Fibroblast of skin of abdomen (primary cell): ENCODE measurements around the gene RTN1.

ENCODE experiments used
- DNase-seq: peaks from one replicate; pipeline ENCODE4 v3.0.0-alpha.2; 2013

RTN1 gene

DNA sequence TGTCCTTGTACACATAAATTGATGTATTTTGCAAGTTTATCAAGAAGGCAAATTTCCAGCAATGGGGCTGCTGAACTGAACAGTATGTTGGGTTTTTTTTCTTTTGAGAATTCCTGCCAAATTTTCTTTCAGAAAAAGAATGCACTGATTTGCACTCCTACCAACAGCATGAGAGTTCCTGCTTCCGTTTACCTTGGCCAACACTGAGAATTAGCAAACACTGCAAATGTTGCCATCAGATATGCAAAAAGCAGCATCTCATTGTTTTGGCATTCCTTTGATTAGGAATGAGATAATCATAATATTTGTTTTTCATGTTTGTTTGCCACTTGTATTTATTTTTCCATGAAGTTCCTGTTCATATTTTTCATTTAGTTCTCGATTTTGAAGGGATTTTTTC is 82.4 kb downstream of the RTN1 start:
- no peak for DNase-seq

DNA sequence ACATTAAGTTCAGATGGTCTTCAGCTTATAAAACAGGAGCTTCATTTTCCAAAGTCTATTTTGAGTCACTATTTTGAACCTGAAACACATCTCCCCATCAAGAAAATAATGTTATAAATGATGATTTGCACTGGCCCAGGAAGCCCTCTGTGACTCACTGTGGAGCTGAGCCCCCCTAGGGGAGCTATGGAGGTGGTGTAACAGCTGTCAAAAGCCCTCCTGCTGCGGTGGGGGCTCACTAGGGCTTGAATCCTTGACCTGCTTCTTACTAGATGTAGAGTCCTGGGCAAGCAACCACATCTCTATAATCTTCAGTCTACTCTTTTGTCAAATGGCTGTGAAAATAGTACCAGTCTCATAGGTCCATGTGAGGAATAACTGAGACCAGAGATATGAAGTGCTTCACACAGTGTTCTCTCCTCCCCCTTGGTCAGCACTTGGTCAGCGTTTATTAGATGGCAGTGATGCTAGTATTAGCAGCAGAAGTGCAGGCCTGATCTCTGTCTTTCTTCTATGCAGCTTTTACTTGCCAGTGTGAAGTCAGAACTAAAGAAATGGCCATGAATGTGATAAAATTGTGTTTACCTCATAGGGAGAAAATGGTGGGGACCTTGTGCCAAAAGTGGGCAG is 83.4 kb downstream of the RTN1 start:
- DNase-seq = no peak

DNA sequence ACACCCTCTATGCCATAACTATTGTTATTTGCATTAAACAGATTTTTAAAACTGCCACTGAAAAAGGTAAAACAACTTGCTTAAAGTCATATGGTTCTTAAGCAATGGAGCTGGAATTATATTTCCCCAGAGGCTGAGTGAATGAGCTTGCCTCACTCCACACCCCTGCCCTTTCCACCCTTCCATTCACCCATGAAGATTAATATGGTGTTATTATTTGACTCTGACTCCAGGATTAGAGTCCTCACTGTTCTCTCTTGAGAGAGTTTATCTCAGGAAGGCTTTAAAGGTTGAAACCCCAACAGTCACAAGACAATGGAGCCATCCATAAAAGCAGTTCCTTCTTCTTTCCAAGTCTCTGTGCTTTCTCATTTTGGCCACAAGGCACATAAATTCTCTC is 84.9 kb downstream of the RTN1 start:
- DNase-seq = no peak

DNA sequence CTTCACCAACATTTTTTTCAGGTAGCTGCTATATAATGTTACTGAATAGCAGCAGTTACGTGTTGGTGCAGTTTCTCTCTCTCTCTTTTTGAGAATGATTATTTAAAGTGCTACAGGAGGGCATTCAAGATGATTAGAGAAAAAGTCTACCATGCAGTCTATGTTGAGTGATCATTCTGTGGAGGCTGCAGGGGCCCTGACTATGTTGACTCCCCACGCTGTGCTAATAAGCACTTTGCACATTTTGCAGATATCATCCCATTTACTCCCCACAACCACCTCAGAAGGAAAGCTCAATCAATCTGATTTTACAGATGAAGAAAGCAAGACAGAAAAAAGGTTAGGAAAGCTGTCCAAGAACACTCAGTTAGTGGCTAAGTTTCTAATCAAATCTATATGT is 87.8 kb downstream of the RTN1 start:
- DNase-seq = no peak

DNA sequence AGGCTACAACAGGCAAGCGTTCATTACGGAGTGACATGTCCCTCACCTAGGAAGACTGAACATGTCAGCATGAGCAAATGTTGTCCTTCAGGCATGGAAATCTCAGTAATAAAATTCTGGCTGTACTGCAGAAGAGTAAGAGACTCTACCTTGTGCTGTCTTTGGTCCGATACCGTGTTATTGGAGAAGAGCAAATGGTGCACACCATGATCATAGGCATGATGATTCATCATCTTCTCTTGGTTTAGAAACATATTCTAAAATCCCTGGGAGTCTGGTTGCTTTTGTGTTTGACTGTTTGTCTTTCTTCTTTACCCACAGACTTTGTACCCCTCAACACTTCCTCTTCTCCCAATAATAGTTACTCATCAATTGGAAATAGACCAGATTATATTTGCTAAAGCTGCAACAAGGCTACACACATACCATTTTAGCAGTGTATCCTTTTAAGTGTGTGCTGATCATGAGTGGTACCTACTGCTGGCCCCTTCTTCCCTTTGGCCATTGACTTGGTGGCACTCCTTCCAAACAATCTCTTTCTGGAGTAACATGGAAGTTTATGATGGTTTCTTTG is 93.5 kb downstream of the RTN1 start:
- DNase-seq = no peak

DNA sequence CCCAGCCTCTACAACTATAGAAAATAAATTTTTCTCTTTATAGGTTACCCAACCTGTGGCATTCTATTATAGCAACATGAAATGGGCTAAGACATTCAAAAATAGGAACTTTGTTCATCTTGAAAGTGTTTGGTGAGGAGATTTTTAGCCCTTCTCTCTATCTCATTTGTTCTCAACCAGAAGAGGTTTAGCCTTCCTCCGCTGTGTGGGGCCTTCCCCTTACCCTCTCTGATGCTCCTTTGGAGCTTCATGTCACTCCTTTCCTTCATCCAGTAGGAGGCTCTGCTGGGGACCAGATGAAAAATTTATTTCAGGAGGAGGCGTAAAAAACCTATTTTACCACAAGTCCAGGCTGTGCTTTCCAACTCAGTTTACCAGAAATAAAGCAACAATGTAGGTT is 94.1 kb downstream of the RTN1 start:
- DNase-seq = no peak

DNA sequence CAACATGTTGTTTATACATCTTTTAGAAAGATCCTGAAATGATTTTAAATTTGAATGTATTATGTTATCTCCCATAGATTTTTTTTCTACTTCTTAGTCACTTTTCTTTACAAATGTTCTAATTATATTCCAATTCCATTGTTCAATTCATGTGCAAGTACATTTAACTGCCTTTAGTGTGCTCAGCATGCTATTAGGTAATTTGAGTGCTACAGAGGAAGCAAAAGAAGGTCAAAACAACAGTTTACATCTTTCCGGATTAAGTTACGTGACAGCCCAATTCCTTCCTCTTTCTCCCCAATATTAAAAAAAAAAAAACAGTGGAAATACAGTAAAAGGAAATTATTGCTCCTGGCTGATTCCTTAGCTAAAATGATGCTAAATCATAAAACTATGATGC is 98.3 kb downstream of the RTN1 start:
- DNase-seq = no peak

DNA sequence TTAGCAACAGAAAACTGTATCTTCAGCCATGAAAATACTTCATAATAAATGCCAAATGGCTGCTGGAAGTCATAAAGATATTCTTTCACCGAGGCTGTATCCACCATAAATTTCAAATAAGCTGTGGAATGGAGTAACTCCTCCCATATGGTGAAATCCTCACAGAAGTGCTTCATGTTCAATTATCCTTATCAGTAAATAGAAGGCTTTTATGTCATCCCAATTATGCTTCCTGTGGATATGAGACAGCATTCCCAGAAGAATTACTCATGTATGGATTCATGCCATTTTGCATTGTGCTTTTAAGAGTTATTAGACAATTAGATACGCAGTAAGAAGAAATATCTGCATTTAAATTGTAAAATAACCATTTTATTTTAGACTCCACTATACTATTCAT is 99.0 kb downstream of the RTN1 start:
- DNase-seq = peak; percentile 51

DNA sequence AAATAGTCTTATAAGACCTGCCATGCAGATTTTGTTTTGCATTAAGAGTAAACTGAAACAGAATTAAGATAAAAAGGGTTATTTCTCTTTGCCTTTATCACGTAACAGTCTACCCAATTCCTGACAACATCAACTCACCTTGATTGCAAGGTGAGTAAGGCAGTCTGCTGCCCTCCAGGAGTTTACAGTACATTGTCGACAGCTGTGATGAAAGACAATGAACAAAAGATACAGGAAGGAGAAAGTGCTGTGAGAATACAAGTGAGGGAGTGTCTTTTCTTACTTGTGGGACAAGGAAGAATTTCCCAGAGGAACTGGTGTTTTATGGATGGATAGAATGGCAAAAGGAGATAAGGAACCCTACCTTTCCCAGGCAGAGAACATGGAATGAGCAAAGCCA is 101.0 kb downstream of the RTN1 start:
- no peak for DNase-seq

DNA sequence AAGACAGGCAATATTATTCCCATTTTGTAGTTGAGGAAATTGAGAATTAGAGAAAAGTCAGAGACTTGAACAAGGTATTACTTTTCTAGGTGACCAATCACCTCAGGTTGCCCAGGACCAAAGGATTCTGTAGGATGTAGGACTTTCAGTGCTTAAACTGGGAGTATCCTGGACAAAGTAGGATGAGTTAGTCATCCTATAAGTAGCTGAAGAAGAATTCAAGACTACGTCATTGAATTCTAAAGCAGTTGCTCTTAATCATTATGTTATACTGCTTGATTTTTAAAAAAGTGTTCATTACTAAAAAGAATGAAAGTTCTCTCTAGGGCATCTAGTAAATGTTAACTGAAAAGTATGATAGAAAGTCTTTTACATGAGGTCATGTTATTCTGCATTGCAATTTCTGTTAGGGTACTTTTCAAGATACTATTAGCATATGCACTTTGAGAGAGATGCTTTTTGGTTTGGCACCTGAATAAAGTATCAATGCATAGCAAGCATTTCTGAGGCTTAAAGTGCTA is 101.7 kb downstream of the RTN1 start:
- peak; percentile 28 for DNase-seq

DNA sequence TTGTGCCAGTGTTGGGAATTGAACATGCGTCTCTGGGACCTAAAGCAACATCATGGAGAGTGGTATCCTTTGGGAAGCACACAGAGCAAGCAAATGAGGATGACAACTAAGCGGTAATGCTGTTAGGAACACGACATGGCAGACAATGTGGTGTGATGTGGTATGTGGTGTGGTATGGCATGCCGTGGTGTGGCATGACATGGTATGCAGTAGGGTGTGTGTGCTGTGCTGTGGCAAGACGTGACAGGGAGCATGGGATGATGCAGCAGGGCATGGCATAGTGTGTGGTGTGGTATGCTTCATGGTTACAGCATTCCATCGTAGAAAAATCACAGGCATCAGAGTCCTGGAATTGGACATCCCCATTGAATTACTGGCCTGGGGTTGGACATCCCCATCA is 108.7 kb downstream of the RTN1 start:
- no peak for DNase-seq

DNA sequence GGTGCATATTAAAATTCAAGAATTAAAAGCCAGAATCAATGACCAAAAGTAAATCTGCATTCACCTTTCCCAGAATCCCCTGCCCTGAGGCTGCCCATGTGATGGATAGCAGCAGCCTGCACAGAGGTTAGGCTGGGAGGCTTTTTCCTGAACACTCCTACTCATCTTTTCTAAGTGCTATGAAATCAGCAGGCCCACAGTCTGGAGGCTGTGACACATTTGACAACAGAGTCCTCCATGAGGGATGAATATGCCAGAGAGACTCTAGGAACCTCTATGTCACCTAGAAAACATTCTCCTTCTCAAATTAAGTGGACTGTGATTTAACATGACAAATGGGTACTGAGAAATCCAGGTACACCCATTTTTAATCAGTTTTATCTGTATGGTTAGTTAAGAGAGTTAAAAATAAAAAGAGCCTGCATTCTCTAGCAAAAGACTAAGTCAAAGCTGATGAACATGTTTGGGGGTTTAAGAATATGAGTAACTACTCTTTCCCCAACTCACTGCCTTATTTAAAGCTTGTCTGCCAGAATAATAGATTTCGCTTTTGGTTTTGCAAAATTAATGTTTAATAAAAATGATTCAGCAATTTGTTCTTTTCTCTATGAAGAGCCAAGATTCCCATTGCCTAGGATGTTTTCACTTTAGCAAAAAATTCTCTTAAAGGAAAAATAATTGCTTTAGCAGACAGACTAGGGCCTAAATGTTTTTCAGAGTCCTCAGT is 115.0 kb downstream of the RTN1 start:
- no peak for DNase-seq

DNA sequence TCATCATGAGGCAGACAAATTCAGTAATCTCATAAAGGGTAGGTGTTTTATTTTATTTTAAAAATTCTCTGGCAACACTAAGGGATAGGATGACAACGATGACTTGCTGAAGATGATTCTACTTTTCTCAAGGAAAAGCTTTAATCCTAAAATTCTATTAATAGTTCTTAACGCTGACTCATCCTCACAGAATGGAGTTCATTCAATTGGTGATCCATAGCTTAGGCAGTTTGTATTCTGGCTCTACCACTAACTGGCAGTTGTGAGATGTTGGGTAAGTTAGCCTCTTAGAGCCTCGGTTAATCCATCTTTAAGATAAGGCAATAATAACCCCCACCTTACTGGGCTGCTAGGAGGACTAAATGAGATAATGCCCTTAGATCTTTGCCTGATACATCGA is 116.3 kb downstream of the RTN1 start:
- peak; percentile 11 for DNase-seq

DNA sequence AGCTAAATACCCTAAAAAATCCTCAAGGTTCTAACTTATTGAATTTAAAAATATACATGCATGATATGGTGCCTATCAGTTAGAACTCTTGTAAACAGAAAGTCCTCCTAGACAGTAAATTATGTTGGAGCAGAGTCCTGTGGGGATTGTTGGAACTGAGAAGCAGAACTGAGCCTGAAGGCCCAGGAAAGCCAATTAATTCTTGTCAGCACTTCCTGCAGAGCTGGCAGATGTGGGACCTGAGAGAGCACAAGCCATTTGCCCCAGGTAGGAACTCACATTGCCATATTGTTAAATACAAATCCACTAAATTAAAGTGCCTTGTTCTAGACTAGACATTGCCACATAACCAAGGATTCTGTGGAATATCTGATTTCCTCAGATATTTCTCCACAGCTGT is 117.1 kb downstream of the RTN1 start:
- no peak for DNase-seq

DNA sequence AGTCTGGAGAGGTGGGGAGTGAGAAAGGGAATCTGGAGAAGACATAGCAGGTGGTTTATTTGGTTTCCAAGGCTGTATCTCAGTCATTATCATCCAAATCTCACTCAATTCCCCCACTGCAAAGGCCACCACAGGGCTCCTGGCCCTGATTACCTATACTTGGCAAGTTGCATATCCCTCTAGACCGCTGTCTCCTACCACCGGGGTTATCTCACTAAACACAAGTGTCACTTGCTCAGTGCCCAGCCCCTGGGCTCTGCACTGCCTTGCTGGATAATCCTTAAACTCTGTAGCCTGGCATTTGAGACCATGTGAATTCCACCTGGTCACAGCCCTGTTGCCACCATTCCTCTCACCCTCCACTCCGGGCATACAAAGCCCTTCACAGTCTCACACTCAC is 119.0 kb downstream of the RTN1 start:
- no peak for DNase-seq

DNA sequence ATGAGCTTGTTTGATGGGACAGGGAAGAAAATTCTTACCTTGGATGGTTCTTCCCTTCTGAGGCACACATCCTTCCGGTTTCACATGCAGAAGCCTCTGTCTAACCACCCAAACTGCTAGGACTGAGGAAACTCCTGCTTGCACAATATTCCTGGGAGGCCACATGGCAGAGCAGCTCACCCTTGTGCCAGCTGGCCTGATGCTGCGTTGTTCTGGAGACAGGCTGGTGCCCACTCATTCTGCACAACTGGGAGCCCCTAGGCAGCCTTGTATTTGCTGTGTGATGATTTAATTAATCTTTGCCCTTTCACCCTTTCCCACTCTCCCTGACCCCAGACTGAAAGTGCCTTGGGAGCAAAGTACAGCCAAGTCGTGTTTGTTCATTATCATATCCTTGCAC is 130.8 kb downstream of the RTN1 start:
- DNase-seq = no peak

DNA sequence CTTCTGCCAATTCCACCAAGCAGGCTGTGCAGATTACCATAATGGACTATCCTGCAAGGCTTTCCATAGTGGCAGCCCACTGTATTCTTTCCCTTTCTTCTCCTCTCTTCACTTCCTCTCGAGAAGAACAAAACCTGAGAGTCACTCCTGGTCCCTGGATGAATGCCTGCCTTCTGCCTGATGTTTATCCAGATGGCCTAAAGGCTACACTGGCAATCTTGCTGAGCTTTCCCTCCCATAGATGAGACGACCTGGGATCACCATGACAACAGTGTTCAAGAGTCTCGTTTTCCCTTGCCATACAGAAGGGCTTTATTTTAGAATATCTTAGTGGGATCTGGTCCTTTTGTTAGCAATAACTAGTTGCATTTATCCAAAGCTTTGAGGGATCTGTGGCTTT is 142.3 kb downstream of the RTN1 start:
- DNase-seq = no peak

DNA sequence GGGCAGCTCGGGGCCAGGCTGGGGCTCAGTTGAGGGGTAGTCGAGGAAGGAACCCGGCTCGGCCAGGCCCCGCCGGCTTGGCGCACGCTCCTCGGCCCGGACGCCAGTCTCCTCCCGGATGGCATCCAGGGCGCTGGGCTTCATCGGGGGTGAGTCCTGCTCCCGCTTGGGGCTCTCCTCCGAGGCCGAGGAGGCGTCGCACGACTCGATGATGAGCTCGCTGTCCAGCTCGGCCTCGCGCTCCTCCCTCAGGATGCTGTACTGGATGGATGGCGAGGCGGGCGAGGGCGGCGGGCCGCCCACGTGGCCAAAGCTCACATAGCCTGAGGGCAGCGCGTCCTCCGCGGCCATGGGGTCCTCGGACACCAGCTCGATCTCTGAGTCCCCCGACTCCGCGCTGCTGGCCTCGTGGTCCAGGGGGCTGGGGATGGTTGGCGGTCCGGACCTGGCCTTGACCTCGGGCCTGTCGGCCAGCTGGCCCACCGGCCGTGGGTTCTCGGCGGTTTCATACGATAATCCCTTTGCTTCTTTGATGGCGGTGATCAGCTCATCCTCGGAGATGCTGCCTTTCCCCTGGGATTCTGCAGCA is 143.4 kb downstream of the RTN1 start:
- no peak for DNase-seq

DNA sequence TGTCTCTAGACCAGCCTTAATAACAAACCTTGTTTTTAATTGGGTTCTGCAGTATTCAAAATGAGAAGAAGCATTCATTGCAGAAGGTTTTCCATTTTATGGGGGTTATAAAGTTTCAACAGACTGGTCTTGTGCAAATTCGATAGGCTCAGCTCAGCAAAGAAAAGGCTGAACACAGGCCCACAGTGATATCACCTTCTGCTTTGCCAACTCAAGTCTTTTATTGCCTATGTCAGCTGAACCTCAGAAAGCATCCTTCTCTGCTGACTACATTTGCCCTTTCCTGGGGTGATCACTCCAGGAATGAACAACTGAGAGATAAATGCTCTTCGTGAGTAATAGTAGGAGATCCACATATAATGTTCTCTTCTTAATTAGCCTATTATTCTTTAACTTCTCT is 159.5 kb downstream of the RTN1 start:
- DNase-seq = no peak

DNA sequence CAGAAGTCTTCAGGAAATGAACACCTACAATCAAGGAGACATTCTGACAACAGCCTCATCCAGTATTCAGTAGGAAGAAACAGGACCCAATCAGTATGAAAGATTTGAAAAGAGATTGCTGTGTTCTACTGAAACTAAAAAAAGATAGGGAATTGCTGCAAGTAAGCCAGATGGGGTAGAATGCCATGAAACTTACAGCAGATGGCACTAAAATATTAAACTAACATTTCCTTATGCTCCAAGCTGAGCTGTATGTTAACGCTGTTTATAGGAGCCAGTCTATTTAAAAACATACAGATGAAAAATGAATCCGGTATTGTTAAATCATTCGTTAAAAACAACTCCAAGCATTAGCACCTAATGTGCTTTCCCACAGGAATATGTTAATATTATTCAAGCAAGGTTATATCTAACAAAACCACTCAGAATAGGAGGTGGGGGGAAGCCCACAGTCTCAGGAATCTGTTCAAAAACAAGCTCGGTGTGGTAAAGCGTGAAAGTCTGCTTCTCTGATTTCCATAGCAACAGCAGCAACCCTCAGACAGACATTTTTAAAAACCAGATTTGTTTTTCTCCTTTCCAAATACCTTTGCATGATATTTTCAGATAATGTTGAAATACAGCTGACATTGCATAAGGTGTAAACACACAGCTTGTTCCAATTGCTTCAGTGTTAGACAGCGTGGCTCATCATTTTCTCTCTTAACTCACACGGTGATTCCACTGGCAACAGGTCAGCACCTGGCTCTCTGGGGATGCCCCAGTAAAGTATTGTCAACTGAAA is 162.6 kb downstream of the RTN1 start:
- no peak for DNase-seq

DNA sequence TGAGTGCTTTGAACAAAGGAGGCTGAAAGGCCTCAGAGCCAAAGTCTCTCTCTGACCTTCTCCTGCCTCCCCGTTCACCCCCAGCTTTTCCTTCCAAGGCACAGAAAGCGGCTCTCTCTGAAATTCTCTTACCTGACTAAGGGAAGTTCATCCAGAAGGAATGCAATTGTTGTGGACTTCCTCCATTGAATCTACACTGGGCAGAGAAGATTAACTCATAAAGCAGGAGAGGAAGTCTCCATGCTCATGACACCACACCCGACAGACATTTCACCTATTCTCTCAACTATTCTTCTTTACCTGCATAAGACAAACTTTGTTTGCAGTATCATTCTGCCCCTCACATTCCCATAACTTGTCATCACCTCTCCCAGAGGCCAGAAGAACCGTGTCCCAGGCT is 164.7 kb downstream of the RTN1 start:
- DNase-seq = no peak

DNA sequence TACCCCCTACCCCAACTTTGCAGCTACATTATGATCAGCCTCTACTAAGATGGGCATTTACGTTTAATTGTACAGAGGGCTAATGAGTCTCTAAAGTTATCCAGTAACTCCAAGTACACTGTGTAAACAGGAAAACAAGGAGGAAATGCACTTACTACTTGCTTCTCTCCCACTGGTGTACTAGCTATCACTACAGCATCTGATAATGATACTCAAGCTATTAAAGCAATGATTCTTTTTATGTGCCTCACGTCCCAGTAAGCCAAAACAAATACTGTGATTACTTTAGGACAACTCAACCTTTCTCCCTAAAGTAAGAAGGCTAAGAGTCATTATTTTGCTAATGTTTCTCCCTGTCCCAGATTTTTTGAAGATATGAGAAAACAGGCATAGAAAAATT is 165.3 kb downstream of the RTN1 start:
- DNase-seq = no peak

DNA sequence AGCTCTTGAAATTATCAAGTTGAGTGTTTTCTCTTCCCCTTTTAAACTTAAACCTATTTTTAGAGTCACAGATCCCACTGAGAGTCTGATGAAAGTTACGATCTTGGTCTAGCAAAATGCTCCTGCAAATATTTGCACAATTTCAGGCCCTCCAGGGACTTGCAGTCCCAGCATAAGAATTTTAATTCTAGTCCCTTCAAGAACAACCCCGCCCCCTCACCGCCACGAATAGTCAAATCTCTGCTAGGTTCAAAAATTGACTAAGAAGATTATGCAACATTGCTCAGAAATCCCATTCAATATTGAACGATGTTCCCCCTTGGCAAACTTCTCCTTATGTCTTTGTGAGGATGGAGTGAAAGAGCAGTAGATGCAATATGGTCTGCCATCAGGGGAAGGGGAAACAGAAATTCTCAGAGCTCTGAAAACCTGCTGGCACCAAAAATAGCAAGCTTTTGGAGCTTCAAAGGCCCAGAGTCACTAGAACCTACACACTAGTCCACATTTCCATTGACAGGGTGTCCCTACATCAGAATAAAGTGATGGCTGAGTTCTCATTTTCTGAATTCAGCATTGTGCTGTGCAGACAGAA is 166.4 kb downstream of the RTN1 start:
- no peak for DNase-seq
